MV-4-11 (cell line): ENCODE results near the gene MMEL1.

Source experiments
- DNase-seq: peaks from one replicate; lab custom pipeline; 2025; lab: John Stamatoyannopoulos, UW

Gene MMEL1

GRCh38 chr1:2544093-2544874 is 88.5 kb downstream of the MMEL1 start:
- peak; percentile 54 for DNase-seq

GRCh38 chr1:2543543-2544092 is 89.2 kb downstream of the MMEL1 start:
- peak; percentile 49 for DNase-seq

DNA sequence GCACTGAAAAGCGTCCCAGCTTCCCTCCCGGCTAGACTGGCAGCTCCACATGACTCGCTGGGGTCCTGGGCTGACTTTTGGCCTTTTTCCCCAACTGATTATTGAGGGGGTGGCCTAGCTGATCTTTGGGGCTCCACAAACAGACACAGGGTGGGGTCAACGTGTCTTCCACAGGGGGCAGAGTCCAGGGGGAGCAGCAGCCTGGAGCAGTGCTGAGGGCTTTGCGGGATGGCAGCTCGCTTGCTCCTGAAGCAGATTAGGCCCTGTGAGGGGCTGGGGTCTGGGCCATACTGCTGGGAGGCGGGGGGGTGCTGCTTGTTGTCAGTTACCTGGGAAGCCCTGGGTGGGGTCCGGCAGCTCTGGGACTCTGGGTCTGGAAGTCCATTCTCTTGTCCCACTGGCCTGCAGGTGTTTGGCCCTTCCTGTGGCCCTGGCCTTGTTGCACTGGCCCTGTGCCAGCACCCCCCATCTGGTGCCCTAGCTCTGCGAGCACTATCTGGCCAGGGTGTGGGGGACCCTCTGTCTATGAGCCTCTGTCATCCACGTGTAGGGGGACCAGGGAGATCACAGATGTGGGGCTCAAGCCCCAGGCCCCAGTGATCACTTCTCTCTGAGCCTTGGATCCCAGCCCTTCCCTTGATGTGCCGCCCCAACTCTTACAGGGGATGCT is 90.4 kb downstream of the MMEL1 start:
- DNase-seq: no peak

- peak; percentile 35 for DNase-seq
These were observed 91.1 kb downstream of the MMEL1 start for GRCh38 chr1:2541619-2542245.

DNA sequence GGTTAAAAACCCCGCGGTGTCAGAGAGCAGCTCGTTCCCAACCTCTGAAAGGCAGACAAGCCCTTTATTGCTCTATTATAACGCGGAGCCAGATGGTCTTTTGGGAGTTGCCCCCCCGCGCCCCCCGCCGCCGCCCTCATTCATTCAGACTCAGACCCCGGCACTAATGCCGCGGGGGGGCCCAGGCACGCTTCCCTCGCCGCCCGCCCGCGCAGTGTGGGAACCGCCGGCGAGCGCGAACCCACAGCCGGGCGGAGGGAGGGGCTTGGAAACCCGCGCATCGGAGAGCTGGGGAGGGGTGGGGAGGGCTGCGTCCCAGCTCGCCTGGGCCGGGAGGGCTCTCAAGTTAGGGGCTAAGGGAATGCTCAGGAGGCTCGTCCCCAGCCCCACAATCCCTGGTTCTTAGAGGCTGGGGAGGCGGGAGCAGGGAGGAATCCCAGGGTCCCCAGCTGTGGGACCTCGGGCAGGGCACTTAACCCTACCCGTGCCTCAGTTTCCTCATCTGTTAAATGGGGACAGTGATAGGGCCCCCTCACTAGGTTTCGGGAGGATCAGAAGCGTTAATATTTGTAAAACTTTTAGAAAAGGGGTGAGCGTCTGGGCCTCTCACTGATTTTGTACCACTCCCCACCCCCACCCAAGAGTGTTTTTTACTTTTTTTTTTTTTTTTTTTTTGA is 91.9 kb downstream of the MMEL1 start:
- DNase-seq: no peak
